ENCODE data around the gene KHDRBS2.
"Not testable (repeated sequence)": the region's sequence is repeated elsewhere in the genome, so short reads cannot be mapped to it uniquely, and the experiment has no call there.

The KHDRBS2 gene

GRCh38 chr6:61787998-61788397 is 498.0 kb downstream of the KHDRBS2 start:
- no peak for DNase-seq (ENCODE audit: extremely low read depth, low read depth)
- no peak for TF ChIP-seq CTCF (IDR thresholded peaks at IDR 0.05; ENCODE audit: low read depth, low read length)

DNA sequence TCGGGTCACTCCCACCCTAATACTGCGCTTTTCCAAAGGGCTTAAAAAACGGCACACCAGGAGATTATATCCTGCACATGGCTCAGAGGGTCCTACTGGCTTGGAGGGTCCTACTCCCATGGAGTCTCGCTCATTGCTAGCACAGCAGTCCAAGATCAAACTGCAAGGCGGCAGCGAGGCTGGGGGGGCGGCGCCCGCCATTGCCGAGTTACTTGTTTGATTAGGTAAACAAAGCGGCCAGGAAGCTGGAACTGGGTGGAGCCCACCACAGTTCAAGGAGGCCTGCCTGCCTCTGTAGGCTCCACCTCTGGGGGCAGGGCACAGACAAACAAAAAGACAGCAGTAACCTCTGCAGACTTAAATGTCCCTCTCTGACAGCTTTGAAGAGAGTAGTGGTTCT is 516.6 kb downstream of the KHDRBS2 start:
- DNase-seq (ENCODE audit: extremely low read depth, low read depth) = not testable (repeated sequence)

- no peak for TF ChIP-seq CTCF (IDR thresholded peaks at IDR 0.05; ENCODE audit: low read depth, low read length)
- no peak for DNase-seq (ENCODE audit: extremely low read depth, low read depth)
Measured at GRCh38 chr6:61755739-61756138, 530.3 kb downstream of the KHDRBS2 start.

GRCh38 chr6:61751986-61752385 is 534.0 kb downstream of the KHDRBS2 start:
- TF ChIP-seq CTCF (IDR thresholded peaks at IDR 0.05; ENCODE audit: low read depth, low read length) = no peak
- no peak for DNase-seq (ENCODE audit: extremely low read depth, low read depth)

GRCh38 chr6:61745994-61746393 is 540.0 kb downstream of the KHDRBS2 start:
- TF ChIP-seq CTCF (IDR thresholded peaks at IDR 0.05; ENCODE audit: low read depth, low read length) = no peak
- no peak for DNase-seq (ENCODE audit: extremely low read depth, low read depth)

- TF ChIP-seq CTCF (IDR thresholded peaks at IDR 0.05; ENCODE audit: low read depth, low read length) = no peak
- no peak for DNase-seq (ENCODE audit: extremely low read depth, low read depth)
Measured at GRCh38 chr6:61711849-61712248, 574.2 kb downstream of the KHDRBS2 start.

DNA sequence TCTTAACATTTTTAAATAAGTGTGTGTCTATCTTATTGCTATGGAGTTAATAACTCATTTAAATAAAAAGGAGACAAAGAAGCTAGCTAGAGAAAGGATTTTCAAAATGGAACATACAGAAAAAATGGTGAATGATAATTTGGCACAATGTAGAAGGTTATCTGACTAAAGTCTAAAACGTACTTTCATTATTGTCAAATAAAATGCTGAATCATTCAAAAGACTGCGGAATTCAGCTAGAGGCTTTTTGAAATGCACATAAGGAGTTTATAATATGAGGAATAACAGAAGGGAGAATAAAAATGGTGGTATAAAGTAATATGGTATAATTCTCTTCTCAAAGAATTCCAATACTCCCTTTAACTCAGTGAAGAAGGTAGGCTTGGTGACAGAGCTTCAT is 597.9 kb downstream of the KHDRBS2 start:
- no peak for DNase-seq (ENCODE audit: extremely low read depth, low read depth)

More for the DNA sequence above, 597.9 kb downstream of the KHDRBS2 start:
- TF ChIP-seq CTCF (IDR thresholded peaks at IDR 0.05; ENCODE audit: low read depth, low read length) = no peak

Measured in AG09319 (cell line).